H9 (cell line): ENCODE measurements around the gene FAU. TPM values are rescaled to one million over a fixed set of nuclear protein-coding genes. Genes with fewer than 3 reads are reported as not detected.

Source experiments
- DNase-seq: peaks from one replicate; pipeline ENCODE4 v3.0.0-alpha.2; 2017
- H2AFZ ChIP-seq: one replicate; pipeline ENCODE4 v1.6.1; 2013; ENCODE audit warnings: mild to moderate bottlenecking, low read length, control low read depth, moderate library complexity
- H2AK5ac ChIP-seq: 2 replicates; pipeline ENCODE4 v1.6.1; 2013; ENCODE audit warnings: low read length, control low read depth, mixed read lengths; ENCODE audit not compliant: insufficient read length
- H2BK120ac ChIP-seq: one replicate; pipeline ENCODE4 v1.6.1; 2013; ENCODE audit warnings: low read depth, mild to moderate bottlenecking, low read length, control low read depth, inconsistent platforms; ENCODE audit not compliant: poor library complexity, severe bottlenecking
- H2BK12ac ChIP-seq: 2 replicates; pipeline ENCODE4 v1.6.1; 2013; ENCODE audit warnings: low read length, control low read depth, mixed read lengths, low read depth; ENCODE audit not compliant: insufficient read length
- H2BK15ac ChIP-seq: 2 replicates; pipeline ENCODE4 v1.6.1; 2013; ENCODE audit warnings: low read depth, low read length, control low read depth
- H2BK20ac ChIP-seq: one replicate; pipeline ENCODE4 v1.6.1; 2013; ENCODE audit warnings: low read depth, mild to moderate bottlenecking, low read length, control low read depth, inconsistent platforms; ENCODE audit not compliant: poor library complexity, severe bottlenecking
- H2BK5ac ChIP-seq: 2 replicates; pipeline ENCODE4 v1.6.1; 2013; ENCODE audit warnings: low read length, control low read depth, mixed read lengths; ENCODE audit not compliant: insufficient read length
- H3K14ac ChIP-seq: 2 replicates; pipeline ENCODE4 v1.6.1; 2013; ENCODE audit warnings: low read length, control low read depth; ENCODE audit not compliant: insufficient read depth
- H3K18ac ChIP-seq: 2 replicates; pipeline ENCODE4 v1.6.1; 2013; ENCODE audit warnings: low read depth, mild to moderate bottlenecking, mixed read lengths, low read length, control low read depth; ENCODE audit not compliant: insufficient read length
- H3K23ac ChIP-seq: 2 replicates; pipeline ENCODE4 v1.6.1; 2013; ENCODE audit warnings: low read length, control low read depth, mixed read lengths, low read depth; ENCODE audit not compliant: insufficient read length
- H3K23me2 ChIP-seq: 2 replicates; pipeline ENCODE4 v1.6.1; 2013; ENCODE audit warnings: low read depth, mild to moderate bottlenecking, mixed read lengths, low read length, control low read depth; ENCODE audit not compliant: insufficient read length, poor library complexity, severe bottlenecking
- H3K27ac ChIP-seq: 2 replicates; pipeline ENCODE4 v1.5.1; 2013; ENCODE audit warnings: low read length, control low read depth, mixed read lengths, low read depth; ENCODE audit not compliant: insufficient read length
- H3K27me3 ChIP-seq: 2 replicates; pipeline ENCODE4 v1.6.1; 2013; ENCODE audit warnings: low read length, control low read depth, inconsistent platforms; ENCODE audit not compliant: insufficient read depth
- H3K4ac ChIP-seq: 2 replicates; pipeline ENCODE4 v1.6.1; 2013; ENCODE audit warnings: low read depth, mild to moderate bottlenecking, control low read depth, inconsistent platforms, low read length, moderate library complexity
- H3K4me1 ChIP-seq: 2 replicates; pipeline ENCODE4 v1.6.1; 2013; ENCODE audit warnings: low read length, control low read depth, inconsistent platforms; ENCODE audit not compliant: insufficient read depth
- H3K4me2 ChIP-seq: 2 replicates; pipeline ENCODE4 v1.6.1; 2013; ENCODE audit warnings: low read length, control low read depth, mixed read lengths; ENCODE audit not compliant: insufficient read length, insufficient read depth
- H3K56ac ChIP-seq: 2 replicates; pipeline ENCODE4 v1.6.1; 2013; ENCODE audit warnings: low read depth, mild to moderate bottlenecking, mixed read lengths, low read length, control low read depth; ENCODE audit not compliant: insufficient read length
- H3K79me1 ChIP-seq: 2 replicates; pipeline ENCODE4 v1.6.1; 2013; ENCODE audit warnings: low read depth, mild to moderate bottlenecking, moderate library complexity, low read length, control low read depth, inconsistent platforms; ENCODE audit not compliant: insufficient read depth, poor library complexity, severe bottlenecking
- H3K79me2 ChIP-seq: 2 replicates; pipeline ENCODE4 v1.6.1; 2013; ENCODE audit warnings: low read length, control low read depth, inconsistent platforms; ENCODE audit not compliant: insufficient read depth
- H3K9ac ChIP-seq: 2 replicates; pipeline ENCODE4 v1.6.1; 2013; ENCODE audit warnings: low read length, control low read depth, mixed read lengths; ENCODE audit not compliant: insufficient read length; ENCODE audit errors: extremely low read depth
- H3K9me3 ChIP-seq: one replicate; pipeline ENCODE4 v1.6.1; 2013; ENCODE audit warnings: low read depth, low read length, inconsistent platforms; ENCODE audit not compliant: control insufficient read depth
- H3T11ph ChIP-seq: one replicate; pipeline ENCODE4 v1.6.1; 2013; ENCODE audit warnings: mild to moderate bottlenecking, low read length, control low read depth, inconsistent platforms
- H4K20me1 ChIP-seq: one replicate; pipeline ENCODE4 v1.6.1; 2013; ENCODE audit not compliant: control insufficient read depth, insufficient read length, insufficient read depth
- H4K5ac ChIP-seq: 2 replicates; pipeline ENCODE4 v1.6.1; 2013; ENCODE audit warnings: low read depth, mild to moderate bottlenecking, mixed read lengths, low read length, control low read depth; ENCODE audit not compliant: insufficient read length
- H4K8ac ChIP-seq: replicated peaks from 2 replicates; pipeline ENCODE4 v1.6.1; 2013; ENCODE audit warnings: low read length, control low read depth, mixed read lengths, low read depth; ENCODE audit not compliant: insufficient read length
- H4K91ac ChIP-seq: 2 replicates; pipeline ENCODE4 v1.6.1; 2013; ENCODE audit warnings: low read depth, mild to moderate bottlenecking, moderate library complexity, mixed read lengths, low read length, control low read depth; ENCODE audit not compliant: insufficient read length
- H3K27ac Mint-ChIP-seq, 3 experiments: 2 replicates in 2 of 3; 3 replicates in 1 of 3; pipeline ENCODE4 v1.8.0; 2020 to 2021; ENCODE audit warnings: mixed read lengths in 3 of 3, mild to moderate bottlenecking in 1 of 3, moderate library complexity in 1 of 3
- H3K27me3 Mint-ChIP-seq: 2 replicates; pipeline ENCODE4 v1.8.0; 2021; ENCODE audit warnings: low read depth, mild to moderate bottlenecking, moderate library complexity, mixed read lengths
- H3K36me3 Mint-ChIP-seq, 3 experiments: 2 replicates in 2 of 3; 3 replicates in 1 of 3; pipeline ENCODE4 v1.8.0; 2020 to 2021; ENCODE audit warnings: low read depth in 3 of 3, mixed read lengths in 3 of 3; ENCODE audit not compliant: insufficient read depth in 1 of 3
- H3K4me1 Mint-ChIP-seq, 2 experiments: 2 replicates each; pipeline ENCODE4 v1.8.0; 2020; ENCODE audit warnings: mixed read lengths in 2 of 2
- H3K4me3 Mint-ChIP-seq, 2 experiments: 2 replicates in 1 of 2; 3 replicates in 1 of 2; pipeline ENCODE4 v1.8.0; 2020 to 2021; ENCODE audit warnings: mild to moderate bottlenecking in 2 of 2, mixed read lengths in 2 of 2, moderate library complexity in 1 of 2
- H3K9me3 Mint-ChIP-seq, 2 experiments: 2 replicates in 1 of 2; 3 replicates in 1 of 2; pipeline ENCODE4 v1.8.0; 2020; ENCODE audit warnings: mild to moderate bottlenecking in 2 of 2, mixed read lengths in 2 of 2, moderate library complexity in 1 of 2
- WGBS: extraction: QIAGEN DNeasy Blood & Tissue Kit; methylation state at CpG from one replicate; pipeline ENCODE4 v1.1.7; 2013; ENCODE audit warnings: missing lambda C conversion rate, low lambda C conversion rate, mixed read lengths; ENCODE audit not compliant: insufficient read length; ENCODE audit errors: extremely low coverage; 5-methylcytosine and 5-hydroxymethylcytosine counted together
- total RNA-seq: library from RNA; stranded (reverse); gene quantifications from 2 replicates; pipeline ENCODE4 v1.2.1, GENCODE V29; 2021
- TF ChIP-seq, protein P1 (sequence below): fragments of 200-600 bp; sonication (generic); conservative IDR thresholded peaks from 3 replicates; pipeline ENCODE4 v1.8.0; 2021; ENCODE audit warnings: antibody characterized with exemption, mild to moderate bottlenecking

Gene FAU
- total RNA-seq, 1 experiment from 2014 or later = 898 TPM

- Histone ChIP-seq H2AK5ac (no peak overlapping the region), H2BK15ac (no peak overlapping the region), H3K79me2 (no peaks in the 10 kb centered on the region), H3K9ac (no peak overlapping the region), H3T11ph (no peak overlapping the region), H2BK20ac (no peak overlapping the region), H3K23ac (no peak overlapping the region), H2BK12ac (no peak overlapping the region), H3K79me1 (no peaks in the 10 kb centered on the region), H3K4ac (no peak overlapping the region), H4K5ac (no peak overlapping the region), H2BK5ac (no peak overlapping the region), H3K56ac (no peak overlapping the region), H4K91ac (no peak overlapping the region), H2BK120ac (no peak overlapping the region), H3K4me1 (no peaks in the 10 kb centered on the region), H3K23me2 (peaks cover 3% of the 10 kb centered on the region), H3K4me2 (no peak overlapping the region), H3K27ac (no peak overlapping the region), H4K8ac (no peak overlapping the region), H2AFZ (no peak overlapping the region), H4K20me1 (peaks cover 3% of the 10 kb centered on the region), H3K9me3 (no peaks in the 10 kb centered on the region), H3K27me3 (no peaks in the 10 kb centered on the region), H3K18ac (no peak overlapping the region), H3K14ac (no peak overlapping the region)
- Mint-ChIP-seq H3K4me3 (no peak overlapping the region), H3K4me1 (peaks cover 5 to 7% of the 10 kb centered on the region in 2 experiments; a peak in 3 of 4 replicates), H3K27me3 (no peaks in the 10 kb centered on the region), H3K27ac (no peak overlapping the region), H3K36me3 (peaks cover 4 to 39% (median 37%) of the 10 kb centered on the region in 3 experiments), H3K9me3 (no peaks in the 10 kb centered on the region)
- WGBS = no CpG with 5 or more reads among the region's 4 CpGs
- no peak for DNase-seq
- TF ChIP-seq, protein P1, sequence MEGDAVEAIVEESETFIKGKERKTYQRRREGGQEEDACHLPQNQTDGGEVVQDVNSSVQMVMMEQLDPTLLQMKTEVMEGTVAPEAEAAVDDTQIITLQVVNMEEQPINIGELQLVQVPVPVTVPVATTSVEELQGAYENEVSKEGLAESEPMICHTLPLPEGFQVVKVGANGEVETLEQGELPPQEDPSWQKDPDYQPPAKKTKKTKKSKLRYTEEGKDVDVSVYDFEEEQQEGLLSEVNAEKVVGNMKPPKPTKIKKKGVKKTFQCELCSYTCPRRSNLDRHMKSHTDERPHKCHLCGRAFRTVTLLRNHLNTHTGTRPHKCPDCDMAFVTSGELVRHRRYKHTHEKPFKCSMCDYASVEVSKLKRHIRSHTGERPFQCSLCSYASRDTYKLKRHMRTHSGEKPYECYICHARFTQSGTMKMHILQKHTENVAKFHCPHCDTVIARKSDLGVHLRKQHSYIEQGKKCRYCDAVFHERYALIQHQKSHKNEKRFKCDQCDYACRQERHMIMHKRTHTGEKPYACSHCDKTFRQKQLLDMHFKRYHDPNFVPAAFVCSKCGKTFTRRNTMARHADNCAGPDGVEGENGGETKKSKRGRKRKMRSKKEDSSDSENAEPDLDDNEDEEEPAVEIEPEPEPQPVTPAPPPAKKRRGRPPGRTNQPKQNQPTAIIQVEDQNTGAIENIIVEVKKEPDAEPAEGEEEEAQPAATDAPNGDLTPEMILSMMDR = no peak
Measured at GRCh38 chr11:65089621-65090020, 32.3 kb downstream of the FAU start.
